GM19397 (cell line): ENCODE measurements around the gene TEX19.
"Not testable (repeated sequence)": the region's sequence is repeated elsewhere in the genome, so short reads cannot be mapped to it uniquely, and the experiment has no call there.

Experiments
- ATAC-seq: cut with Tn5 transposase; IDR thresholded peaks from one replicate; pipeline ENCODE4 v1.9.1; 2021; ENCODE audit warnings: mild to moderate bottlenecking, moderate library complexity; ENCODE audit not compliant: unreplicated experiment

TEX19 gene

DNA sequence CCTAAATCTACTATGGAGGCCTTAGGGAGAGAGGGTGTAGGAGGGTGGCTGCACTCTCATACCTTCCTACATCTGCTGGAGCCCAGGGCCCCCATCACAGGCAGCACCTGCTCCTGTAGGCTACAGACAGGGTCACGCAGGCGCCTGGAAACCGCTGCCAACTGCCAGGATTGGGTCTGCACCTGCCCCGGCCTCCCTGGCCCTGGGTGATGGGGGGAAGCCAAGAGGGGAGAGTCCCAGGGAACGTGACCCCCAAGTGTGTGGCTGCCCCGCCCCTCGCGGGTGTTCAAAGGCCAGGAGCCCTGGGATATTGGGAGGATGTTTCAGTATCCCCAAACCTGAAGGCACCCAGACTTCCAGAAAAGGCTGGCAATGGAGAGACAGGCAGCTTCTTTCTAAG, 5.6 kb upstream of the TEX19 start:
- no peak for ATAC-seq

DNA sequence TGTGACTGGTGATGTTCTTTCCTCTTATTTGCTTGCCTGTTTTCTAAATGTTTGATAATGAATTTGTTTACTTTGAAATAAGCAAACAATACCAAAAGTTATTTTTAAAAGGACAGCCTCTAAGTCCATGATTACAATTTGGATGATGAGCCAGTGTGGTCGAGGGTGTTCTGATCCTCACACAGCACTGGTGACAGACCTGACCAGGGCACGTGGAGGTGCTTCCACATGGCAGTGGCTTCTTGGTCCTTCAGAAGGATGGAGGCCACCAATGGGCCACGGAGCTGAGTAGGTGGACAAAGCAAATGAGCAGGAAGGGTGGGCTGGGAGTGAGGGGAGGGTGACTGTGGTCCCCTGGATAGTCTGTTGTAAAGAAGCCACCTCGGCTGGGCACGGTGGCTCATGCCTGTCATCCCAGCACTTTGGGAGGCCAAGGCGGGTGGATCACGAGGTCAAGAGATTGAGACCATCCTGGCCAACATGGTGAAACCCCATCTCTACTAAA, 4.2 kb upstream of the TEX19 start:
- ATAC-seq, result no peak

DNA sequence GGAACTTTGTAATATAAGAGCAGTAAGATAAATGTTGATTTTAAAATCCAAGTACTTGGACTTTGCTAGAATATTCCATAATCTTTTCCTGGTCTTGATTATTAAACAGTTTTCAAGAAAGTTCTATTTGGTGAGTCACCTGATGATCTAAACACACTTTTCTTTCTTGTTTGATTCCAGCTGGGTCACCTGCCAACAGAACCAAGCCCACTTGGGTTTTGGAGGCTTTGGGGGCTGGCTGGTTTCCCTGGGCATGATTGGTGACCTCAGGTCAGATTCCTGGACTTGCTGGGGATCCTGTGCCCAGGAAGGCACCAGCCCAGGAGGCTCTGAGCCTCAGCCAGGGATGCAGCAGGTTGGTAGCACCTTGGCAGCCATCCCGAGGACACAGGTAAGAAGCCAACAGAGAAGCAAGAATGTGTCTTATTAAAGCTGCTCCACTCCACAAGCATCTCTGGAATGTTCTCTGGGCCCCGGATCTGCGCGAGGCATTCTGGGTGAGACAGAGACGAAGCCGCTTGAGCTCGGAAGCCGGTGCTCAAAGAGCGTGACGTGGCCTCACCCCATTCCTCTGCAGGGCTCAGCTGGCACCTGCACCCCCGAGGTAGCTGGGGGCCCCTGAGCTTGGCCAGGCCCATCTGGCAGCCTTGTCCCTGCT, 3.1 kb upstream of the TEX19 start:
- no peak for ATAC-seq

DNA sequence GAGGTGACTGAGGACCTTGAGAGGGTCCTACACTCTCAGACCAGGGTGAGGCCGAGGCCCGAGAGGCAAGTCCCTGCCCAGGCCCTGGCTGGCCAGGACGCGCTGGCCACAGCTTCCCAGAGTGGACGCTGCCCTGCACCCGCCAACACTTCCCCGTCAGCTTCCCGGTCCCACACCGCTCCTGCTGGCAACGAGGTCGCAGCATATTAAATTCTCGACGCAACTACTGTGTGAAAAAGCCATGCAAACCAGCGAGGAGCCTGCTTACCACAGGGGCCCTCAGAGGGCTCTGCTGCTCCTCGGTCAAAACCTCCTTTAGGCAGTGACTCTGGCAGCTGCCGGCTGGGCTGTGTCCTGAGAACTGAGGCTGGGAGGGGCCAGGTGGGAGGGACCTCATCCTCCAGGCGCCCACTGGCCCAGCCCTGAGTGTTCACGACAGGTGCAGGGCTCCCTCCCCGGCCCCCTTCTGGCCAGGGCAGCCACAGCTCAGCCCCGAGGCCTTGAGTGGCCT, 2.1 kb upstream of the TEX19 start:
- no peak for ATAC-seq

DNA sequence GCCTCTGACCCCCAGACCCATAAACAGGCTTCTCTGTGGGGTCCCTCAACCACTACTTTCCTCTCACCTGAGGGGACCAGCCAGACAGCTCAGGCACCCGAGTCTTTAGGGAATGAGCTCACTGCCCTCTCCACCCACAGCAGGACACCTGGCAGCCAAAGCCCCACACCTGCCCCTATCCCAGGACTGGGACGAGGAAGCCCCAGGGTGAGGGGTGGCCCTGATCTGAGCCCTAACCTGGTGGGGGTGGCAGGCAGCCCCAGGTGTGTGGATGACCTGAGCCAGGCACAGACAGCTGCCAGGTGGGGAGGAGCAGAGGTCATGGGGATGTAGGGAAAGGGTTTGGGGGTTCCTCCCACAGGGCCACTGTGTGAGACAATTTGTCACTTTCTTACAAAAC, 1.7 kb upstream of the TEX19 start:
- no peak for ATAC-seq

DNA sequence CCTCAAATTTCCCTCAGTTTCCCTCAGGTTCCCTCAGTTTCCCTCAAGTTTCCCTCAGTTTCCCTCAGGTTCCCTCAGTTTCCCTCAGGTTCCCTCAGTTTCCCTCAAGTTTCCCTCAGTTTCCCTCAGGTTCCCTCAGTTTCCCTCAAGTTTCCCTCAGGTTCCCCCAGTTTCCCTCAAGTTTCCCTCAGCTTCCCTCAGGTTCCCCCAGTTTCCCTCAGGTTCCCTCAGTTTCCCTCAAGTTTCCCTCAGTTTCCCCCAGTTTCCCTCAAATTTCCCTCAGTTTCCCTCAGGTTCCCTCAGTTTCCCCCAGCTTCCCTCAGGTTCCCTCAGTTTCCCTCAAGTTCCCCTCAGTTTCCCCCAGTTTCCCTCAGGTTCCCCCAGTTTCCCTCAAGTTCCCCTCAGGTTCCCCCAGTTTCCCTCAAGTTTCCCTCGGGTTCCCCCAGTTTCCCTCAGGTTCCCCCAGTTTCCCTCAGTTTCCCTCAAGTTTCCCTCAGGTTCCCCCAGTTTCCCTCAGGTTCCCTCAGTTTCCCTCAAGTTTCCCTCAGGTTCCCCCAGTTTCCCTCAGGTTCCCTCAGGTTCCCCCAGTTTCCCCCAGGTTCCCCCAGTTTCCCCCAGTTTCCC, 516 bp downstream of the TEX19 start:
- ATAC-seq, result not testable (repeated sequence)

DNA sequence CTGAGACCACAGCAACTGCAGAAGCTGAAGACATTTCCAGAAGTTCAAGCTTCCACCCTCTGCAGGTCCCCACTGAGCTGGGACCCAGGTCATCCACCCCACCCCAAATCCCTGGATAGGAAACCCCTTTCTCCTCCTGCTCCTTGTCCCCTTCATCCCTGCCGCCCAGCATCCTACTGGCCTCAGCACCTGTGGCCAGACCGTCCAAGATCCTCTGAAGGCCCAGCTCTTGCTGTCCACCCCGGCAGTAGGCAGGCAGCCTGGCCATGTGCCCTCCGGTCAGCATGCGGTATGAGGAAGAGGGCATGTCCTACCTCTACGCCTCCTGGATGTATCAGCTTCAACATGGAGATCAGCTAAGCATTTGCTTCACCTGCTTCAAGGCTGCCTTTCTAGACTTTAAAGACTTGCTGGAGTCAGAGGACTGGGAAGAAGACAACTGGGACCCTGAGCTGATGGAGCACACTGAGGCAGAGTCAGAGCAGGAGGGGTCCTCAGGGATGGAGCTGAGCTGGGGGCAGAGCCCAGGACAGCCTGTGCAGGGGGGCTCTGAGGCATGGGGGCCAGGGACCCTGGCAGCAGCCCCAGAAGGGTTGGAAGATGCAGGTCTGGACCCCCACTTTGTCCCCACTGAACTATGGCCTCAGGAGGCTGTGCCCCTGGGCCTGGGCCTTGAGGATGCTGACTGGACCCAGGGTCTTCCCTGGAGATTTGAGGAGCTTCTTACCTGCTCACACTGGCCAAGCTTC, 3.0 kb downstream of the TEX19 start:
- ATAC-seq, result no peak

DNA sequence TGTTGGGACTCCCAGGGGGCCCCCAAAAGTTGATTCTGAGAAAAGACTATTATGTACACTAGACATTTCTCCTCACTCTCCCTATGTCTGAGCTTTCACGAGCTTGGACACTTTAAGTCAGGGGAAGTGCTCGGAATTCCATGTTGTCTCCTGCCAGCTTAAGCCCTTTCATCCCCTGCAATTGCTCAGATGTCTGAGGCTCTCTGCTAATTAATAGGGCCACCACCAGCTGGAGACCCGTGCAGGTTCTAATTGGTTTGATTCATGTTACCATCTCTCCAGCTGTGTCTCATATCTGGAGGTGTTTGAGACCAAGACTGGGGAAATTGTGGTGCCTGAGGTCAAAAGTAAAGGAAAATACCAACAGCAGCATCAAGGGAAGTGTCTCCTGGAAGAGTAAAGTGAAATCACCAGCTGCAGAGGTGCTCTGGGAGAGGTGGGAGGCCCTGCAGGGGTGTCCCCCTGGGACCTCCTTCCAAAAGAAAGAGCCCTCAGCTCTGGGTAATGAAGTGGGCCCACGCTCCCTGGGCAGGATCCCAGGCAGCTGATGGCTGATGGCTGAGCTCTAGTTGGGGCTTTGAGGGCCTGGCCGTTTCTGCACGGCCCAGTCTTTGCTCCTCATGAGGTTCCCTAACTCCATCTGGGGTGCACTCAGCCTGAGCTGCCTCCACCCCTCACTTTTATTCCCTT, 6.7 kb downstream of the TEX19 start:
- no peak for ATAC-seq

DNA sequence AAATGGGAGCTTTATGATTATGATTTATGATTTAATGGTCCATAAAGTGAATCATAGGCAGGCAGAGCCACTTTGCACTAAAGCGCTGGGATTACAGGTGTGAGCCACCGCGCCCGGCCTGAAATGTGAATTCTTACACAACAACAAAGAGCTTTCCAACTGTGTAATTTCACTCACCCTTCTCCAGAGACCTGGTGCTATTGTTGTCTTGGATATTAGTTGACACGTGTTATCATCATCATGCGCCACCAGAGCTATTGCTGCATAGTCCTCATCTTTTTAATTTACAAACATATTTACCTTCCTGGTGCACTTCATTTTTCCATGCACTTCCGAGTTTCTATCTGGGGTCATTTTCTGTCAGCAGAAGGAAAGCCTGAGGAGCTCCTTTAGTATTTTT, 7.7 kb downstream of the TEX19 start:
- no peak for ATAC-seq

DNA sequence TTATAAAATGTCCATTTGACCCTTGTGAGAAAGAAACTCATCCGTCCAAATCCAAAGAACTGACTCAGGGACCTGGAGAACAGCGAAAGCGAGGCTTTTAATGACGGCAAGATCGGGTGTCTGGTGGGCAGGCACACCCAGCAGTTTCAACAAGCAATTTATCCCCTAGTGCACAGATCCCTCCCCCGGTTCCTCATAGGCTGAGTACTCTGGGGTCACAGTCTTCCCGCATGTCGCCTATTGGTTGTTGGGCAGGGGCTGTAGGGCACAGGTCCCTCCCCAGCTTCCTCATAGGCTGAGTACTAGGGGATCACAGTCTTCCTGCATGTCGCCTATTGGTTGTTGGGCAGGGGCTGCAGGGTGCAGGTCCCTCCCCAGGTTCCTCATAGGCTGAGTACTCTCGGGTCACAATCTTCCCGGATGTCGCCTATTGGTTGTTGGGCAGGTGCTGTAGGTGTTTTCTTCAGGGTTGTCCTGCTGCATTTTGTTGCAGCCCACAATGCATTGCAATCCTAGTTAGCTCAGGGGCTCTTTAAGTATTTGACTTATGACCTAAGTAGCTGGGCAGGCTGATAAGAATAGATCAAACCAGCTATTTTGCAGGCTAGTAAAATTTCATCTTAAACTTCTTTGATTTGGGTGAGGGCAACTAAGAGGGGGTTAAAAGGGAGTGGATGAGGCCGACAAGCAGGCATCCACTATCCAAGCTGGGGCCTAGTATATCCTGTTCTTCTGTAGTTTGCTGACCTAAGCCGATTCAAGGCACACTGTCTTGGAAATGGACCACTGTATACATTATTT, 8.9 kb downstream of the TEX19 start:
- ATAC-seq, result no peak

DNA sequence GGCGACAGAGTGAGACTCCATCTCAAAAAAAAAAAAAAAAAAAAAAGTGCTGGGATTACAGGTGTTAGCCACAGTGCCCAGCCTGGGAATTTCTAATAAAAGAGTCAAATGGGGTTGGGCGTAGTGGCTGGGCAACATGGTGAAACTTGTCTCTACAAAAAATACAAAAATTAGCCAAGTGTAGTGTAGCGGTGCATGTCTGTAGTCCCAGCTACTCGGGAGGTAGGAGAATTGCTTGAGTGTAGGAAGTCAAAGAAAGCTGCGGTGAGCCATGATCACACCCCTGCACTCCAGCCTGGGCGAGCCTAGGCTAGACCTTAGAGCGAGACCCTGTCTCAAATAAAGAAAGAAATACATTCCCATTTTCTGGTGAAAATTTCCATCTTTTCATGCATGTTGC, 10.2 kb downstream of the TEX19 start:
- no peak for ATAC-seq

DNA sequence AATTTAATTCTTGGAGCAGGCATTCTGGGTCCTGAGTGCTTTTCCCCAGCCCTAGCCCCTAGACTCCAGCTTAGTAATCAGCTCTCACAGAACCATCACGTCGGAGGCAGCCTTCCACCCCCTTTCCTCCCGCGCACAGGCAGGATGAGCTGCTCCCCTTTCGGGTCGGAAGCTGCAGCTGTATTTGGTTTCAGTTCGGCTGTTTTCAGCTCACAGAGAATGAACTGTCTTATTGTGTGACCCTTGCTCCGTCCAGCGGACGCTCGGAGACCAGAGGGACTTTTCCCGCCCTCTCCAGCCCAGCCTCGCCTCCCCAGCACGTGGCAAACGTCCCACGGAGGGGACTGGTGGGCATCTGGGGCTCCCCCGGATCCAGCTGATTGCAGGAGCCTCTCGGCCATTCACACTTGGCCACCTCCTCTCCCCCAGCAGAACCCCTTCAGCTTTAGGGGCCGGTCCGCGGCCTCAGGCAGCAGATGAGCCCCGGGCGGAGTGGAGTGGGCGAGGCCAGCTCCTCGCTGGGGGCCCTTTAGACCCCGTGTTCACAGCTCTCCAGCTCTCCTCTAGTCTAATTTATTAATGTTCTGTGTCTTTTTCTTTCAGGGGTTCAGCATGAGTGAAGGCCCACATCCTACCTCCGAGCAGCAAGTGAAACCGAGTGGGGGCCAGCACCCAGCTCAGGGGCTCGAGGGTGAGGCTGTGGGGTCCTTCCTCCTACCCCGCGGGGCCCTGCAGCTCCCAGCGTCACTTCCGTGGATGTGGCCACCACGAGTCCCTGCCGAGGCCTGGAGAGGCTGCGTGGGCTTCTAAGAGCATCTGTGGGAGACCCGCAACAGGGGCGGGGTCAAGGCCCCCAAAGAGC, 11.7 kb downstream of the TEX19 start:
- no peak for ATAC-seq

DNA sequence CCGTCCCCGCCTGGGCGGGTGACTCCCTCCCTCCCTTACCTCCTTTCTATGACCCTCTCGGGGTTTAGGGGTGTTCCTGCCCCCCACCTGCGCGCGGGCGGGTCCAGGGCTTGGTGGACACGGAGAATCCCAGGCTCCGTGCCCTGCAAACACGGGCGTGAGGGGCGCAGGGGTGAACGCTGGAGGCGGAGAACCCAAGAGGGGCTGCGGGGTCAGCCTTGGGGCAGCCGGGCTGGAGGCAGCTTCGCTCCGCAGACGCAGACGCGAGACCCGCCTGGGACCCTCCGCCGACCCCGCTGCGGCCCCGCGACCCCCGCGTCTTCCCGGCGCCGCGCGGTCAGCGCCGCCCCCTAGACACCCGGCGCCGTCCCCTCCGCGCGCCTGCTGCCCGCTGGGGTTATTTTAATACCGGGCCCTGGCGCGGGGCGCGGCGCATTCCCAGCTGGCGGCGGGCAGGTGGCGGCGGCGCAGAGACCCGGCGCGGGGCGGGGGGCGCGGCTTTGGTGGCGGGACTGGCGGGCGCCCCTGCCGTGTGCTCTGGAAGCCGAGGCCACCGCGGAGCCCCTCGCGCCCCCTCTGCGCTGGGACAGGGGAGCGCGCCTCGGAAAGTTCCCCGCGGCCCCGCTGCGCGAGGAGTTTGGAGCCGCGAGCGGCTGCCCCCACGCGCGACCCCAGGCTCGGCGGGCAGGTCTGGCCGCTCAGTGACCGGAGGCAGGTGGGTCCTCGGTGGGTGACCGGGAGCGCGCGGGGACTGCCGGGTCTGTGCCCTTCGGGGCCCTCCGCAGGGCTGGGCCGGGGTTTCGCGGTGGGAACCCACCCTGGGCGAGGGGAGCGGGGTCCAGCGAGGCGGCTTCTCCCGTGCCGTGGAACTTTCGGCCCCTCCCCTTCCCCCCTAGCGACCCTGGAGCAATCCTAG, 12.5 kb downstream of the TEX19 start, which contains the start of gene UTS2R:
Gene UTS2R (plus strand): TSS at position 433 of the 916 bp plus-strand sequence. CDS start 2,560 bp downstream, outside the sequence.
- ATAC-seq, result no peak

DNA sequence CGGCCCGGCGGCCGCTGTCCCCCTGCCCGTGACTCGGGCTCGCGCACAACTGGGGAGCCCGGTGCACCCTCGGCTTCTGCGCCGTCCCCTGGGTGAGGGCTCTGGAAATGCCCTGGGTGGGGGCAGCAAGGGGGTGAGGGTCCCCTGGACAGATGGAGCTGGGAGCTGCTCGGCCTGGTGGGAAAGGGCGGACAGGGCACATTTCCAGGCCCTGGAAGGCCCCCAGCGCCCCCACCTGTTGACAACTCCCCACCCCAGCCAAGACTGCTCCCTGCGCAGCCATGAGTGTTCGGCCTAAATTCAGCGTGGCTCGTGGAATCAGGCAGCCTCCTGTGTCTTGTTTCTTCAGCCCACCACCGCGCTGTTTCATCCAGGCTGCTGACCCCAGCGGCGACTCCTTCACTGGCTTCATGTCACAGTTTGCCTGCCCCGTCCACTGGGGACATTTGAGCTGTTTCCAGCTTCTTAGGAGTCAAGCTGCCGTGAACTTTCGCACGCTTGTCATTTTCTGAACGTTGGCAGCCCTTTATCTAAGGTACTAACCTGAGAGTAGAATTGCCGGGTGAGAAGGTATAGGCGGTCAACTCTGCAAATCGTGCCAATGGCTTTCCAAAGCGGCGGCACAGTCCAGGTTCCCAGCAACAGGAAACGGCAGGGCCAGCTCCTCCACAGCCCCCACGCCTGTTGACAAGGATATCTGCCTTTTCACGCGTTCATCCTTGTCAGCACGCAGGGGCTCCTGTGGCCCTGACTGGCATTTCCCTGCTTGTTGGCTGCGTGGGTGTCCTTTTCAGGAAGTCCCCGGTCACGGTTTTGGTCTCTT, 13.4 kb downstream of the TEX19 start:
- ATAC-seq, result no peak

DNA sequence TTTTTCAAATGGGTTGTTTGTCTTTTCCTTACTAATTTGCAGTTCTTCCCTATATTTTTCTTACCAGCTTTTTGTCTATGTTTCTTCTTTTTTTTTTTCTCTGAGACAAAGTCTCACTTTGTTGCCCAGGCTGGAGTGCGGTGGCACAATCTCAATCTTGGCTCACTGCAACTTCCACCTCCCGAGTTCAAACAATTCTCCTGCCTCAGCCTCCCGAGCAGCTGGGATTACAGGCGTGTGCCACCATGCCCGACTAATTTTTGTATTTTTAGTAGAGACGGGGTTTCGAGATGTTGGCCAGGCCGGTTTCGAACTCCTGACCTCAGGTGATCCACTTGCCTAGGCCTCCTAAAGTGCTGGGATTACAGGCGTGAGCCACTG, 14.0 kb downstream of the TEX19 start:
- not testable (repeated sequence) for ATAC-seq

DNA sequence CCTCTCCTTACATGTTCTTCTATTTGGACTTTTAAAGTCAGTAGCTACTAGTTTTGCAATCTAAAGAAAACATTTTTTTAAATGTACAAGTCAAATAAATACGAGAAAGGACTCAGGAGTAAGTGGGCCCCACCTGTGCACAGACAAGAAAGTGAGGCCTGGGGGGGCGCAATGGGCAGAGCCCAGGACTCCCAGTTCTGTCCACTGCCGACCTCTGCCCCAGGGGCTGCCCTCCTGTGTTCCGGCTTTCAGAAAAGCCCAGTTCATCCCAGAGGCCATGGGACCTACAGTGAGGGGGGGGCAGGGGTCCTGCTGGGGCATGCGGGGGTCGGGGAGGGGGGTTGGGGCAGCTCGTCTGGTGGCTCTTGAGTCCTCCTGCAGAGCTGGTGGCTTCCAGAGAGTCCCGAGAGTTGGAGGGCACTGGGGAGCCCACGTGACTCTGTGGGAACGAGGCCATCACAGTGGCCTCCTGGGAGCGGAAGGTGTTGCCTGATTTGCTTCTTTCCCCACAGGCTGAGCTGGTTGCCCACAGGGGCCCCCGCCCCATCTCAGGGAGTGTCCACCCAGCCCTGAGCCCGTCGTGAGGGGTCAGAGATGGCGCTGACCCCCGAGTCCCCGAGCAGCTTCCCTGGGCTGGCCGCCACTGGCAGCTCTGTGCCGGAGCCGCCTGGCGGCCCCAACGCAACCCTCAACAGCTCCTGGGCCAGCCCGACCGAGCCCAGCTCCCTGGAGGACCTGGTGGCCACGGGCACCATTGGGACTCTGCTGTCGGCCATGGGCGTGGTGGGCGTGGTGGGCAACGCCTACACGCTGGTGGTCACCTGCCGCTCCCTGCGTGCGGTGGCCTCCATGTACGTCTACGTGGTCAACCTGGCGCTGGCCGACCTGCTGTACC, 14.9 kb downstream of the TEX19 start:
- no peak for ATAC-seq
